Testis (tissue), 2 donors: ENCODE measurements around the gene TRIM41.

Experiments
- POLR2A ChIP-seq: fragments of 450-650 bp; IDR thresholded peaks from one replicate; pipeline ENCODE4 v1.6.1; 2017; ENCODE audit warnings: antibody characterized with exemption, mild to moderate bottlenecking, moderate library complexity
- TF ChIP-seq, protein P1 (sequence below), 3 experiments: fragments of 450-650 bp in 2 of 3; fragments of 200-600 bp in 1 of 3; sonication (generic) in 1 of 3; IDR thresholded peaks; one replicate each; pipeline ENCODE4 v1.5.1; 2016 to 2019; ENCODE audit warnings: antibody characterized with exemption in 3 of 3, mild to moderate bottlenecking in 2 of 3, moderate library complexity in 1 of 3

DNA sequence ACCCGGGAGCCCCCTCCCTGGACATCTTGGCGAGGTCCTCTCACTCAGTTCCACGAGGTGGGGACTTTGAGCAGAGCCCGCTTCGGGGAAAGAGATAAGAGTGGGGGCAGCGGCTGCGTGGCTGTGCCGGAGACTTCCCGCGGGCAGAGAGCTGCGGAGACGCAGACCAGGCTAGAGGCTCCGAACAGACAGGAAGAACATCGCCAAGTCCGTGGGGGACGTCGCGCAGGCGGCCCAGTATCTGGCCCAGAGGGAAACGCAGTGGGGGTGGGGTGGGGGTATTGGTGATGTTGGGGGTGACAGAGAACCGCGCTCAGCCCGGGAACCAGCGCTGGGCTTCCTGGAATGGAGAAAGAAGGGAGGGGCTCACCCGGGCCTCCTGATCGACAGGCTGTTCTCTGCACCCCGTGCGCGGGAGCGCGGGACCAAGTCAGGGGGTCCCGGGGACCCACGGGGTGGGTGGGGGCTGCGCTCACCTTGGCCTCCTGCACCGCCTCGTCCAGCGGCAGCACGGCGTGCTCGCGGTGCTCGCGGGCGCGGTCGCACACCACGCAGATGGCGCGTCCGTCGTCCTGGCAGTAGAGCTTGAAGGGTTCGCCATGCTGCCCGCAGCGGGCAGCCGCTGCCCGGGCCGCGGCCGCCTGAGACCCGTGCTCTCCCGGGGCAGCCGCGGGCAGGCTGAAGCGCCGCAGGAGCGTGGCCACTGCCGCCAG is 18.8 kb upstream of the TRIM41 start:
- TF ChIP-seq, protein P1, sequence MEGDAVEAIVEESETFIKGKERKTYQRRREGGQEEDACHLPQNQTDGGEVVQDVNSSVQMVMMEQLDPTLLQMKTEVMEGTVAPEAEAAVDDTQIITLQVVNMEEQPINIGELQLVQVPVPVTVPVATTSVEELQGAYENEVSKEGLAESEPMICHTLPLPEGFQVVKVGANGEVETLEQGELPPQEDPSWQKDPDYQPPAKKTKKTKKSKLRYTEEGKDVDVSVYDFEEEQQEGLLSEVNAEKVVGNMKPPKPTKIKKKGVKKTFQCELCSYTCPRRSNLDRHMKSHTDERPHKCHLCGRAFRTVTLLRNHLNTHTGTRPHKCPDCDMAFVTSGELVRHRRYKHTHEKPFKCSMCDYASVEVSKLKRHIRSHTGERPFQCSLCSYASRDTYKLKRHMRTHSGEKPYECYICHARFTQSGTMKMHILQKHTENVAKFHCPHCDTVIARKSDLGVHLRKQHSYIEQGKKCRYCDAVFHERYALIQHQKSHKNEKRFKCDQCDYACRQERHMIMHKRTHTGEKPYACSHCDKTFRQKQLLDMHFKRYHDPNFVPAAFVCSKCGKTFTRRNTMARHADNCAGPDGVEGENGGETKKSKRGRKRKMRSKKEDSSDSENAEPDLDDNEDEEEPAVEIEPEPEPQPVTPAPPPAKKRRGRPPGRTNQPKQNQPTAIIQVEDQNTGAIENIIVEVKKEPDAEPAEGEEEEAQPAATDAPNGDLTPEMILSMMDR (IDR thresholded peaks at IDR 0.05): no peak
- no peak for TF ChIP-seq POLR2A
